HepG2 (cell line): ENCODE results near the gene CD180. TPM values are rescaled to one million over a fixed set of nuclear protein-coding genes. Genes with fewer than 3 reads are reported as not detected.
A peak's percentile ranks its signal among the peaks of the same experiment; 100 is the strongest.

ENCODE experiments used
- AHDC1 ChIP-seq: sonication (generic); formaldehyde crosslinking; IDR thresholded peaks from 2 replicates; pipeline ENCODE4 v1.5.1; 2020; ENCODE audit warnings: mild to moderate bottlenecking, missing genetic modification reagents, borderline replicate concordance
- DR1 ChIP-seq: sonication (generic); formaldehyde crosslinking; IDR thresholded peaks from 2 replicates; pipeline ENCODE4 v1.8.0; 2021; ENCODE audit warnings: mild to moderate bottlenecking, missing genetic modification reagents, inconsistent platforms
- FOXA1 ChIP-seq, 2 experiments: fragments of 450-650 bp in 1 of 2; sonication (generic) in 1 of 2; formaldehyde crosslinking in 1 of 2; IDR thresholded peaks; 2 replicates each; pipeline versions ENCODE4 v1.4.0 to v1.6.1; 2016 to 2020; ENCODE audit warnings: missing genetic modification reagents in 1 of 2
- GFI1 ChIP-seq: sonication (generic); formaldehyde crosslinking; IDR thresholded peaks from 2 replicates; pipeline ENCODE4 v1.5.0; 2020; ENCODE audit warnings: missing genetic modification reagents, mild to moderate bottlenecking, borderline replicate concordance
- HDAC6 ChIP-seq: fragments of 200-600 bp; sonication (generic); IDR thresholded peaks from 2 replicates; pipeline ENCODE4 v1.7.0; 2017; ENCODE audit warnings: mild to moderate bottlenecking, antibody characterized with exemption, low read length, low read depth
- ISX ChIP-seq: sonication (generic); formaldehyde crosslinking; conservative IDR thresholded peaks from 2 replicates; pipeline ENCODE4 v1.5.0; 2020; ENCODE audit warnings: missing genetic modification reagents
- JARID2 ChIP-seq: sonication (generic); formaldehyde crosslinking; IDR thresholded peaks from 2 replicates; pipeline ENCODE4 v1.8.1; 2023; ENCODE audit warnings: missing genetic modification reagents, inconsistent platforms; ENCODE audit not compliant: insufficient replicate concordance
- JUNB ChIP-seq: sonication (generic); formaldehyde crosslinking; IDR thresholded peaks from 2 replicates; pipeline ENCODE4 v1.8.0; 2022; ENCODE audit warnings: missing genetic modification reagents, mild to moderate bottlenecking, borderline replicate concordance
- NCOA1 ChIP-seq: sonication (generic); formaldehyde crosslinking; IDR thresholded peaks from 2 replicates; pipeline ENCODE4 v1.9.0; 2021; ENCODE audit warnings: missing genetic modification reagents
- RBM39 ChIP-seq: fragments of 200-400 bp; formaldehyde crosslinking; IDR thresholded peaks from one replicate; pipeline ENCODE4 v1.6.1; 2018; ENCODE audit warnings: antibody characterized with exemption, mild to moderate bottlenecking, low read depth, low read length; ENCODE audit not compliant: poor library complexity, severe bottlenecking
- REPIN1 ChIP-seq: sonication (generic); formaldehyde crosslinking; IDR thresholded peaks from 2 replicates; pipeline ENCODE4 v1.8.0; 2022; ENCODE audit warnings: missing genetic modification reagents, low read depth, mild to moderate bottlenecking, borderline replicate concordance
- SNAI1 ChIP-seq: sonication (generic); formaldehyde crosslinking; IDR thresholded peaks from 2 replicates; pipeline ENCODE4 v1.5.0; 2020; ENCODE audit warnings: mild to moderate bottlenecking, missing genetic modification reagents, borderline replicate concordance
- ZNF138 ChIP-seq: sonication (generic); formaldehyde crosslinking; IDR thresholded peaks from 2 replicates; pipeline ENCODE4 v1.5.0; 2020; ENCODE audit warnings: mild to moderate bottlenecking, low read depth, missing genetic modification reagents
- ZNF276 ChIP-seq: sonication (generic); formaldehyde crosslinking; IDR thresholded peaks from 2 replicates; pipeline ENCODE4 v1.4.0; 2020; ENCODE audit warnings: mild to moderate bottlenecking, low read depth, missing genetic modification reagents
- ZNF44 ChIP-seq: sonication (generic); formaldehyde crosslinking; IDR thresholded peaks from 2 replicates; pipeline ENCODE4 v1.5.1; 2020; ENCODE audit warnings: mild to moderate bottlenecking, missing genetic modification reagents
- ZNF441 ChIP-seq: sonication (generic); formaldehyde crosslinking; IDR thresholded peaks from 2 replicates; pipeline ENCODE4 v1.7.0; 2021; ENCODE audit warnings: missing genetic modification reagents, borderline replicate concordance
- ZNF747 ChIP-seq: sonication (generic); formaldehyde crosslinking; IDR thresholded peaks from 2 replicates; pipeline ENCODE4 v1.8.1; 2023; ENCODE audit warnings: missing genetic modification reagents, mild to moderate bottlenecking, borderline replicate concordance
- ZNF75D ChIP-seq: sonication (generic); formaldehyde crosslinking; IDR thresholded peaks from 2 replicates; pipeline ENCODE4 v1.8.1; 2023; ENCODE audit warnings: missing genetic modification reagents, mild to moderate bottlenecking, borderline replicate concordance
- ZNF800 ChIP-seq: sonication (generic); formaldehyde crosslinking; IDR thresholded peaks from 2 replicates; pipeline ENCODE4 v1.4.0; 2020; ENCODE audit warnings: missing genetic modification reagents
- polyA plus RNA-seq, 8 experiments: library from polyadenylated mRNA; depleted of rRNA in 3 of 8; stranded (reverse) in 7 of 8; unstranded in 1 of 8; fragments of >200 nt; fragmentation: Illumina TruSeq in 4 of 8; extraction: Trizol in 4 of 8; gene quantifications; 2 replicates each; pipeline versions ENCODE4 v1.2.1 to v1.2.3, GENCODE V29; 2011 to 2016; ENCODE audit warnings: low read depth in 4 of 8, missing spikeins in 1 of 8, mixed read lengths in 1 of 8; ENCODE audit not compliant: insufficient read depth in 1 of 8
- total RNA-seq, 5 experiments: library from RNA; depleted of rRNA; stranded (reverse); fragments of >200 nt; fragmentation: Illumina TruSeq; extraction: Trizol; gene quantifications; 2 replicates each; pipeline ENCODE4 v1.2.3, GENCODE V29; 2016; ENCODE audit warnings: low read depth in 1 of 5

Gene CD180
- total and polyA plus RNA-seq, 2 of the 13 experiments (the other 11 are each of a cell fraction or from before 2014, with no cell fraction given), result not detected

- TF ChIP-seq ZNF800 (CRISPR knock-in tag) (no peak), ZNF747 (no peak), DR1 (no peak), NCOA1 (0 out of 2 replicates have a peak, but pooled peaks have one; percentile 48), HDAC6 (no peak), SNAI1 (CRISPR knock-in tag) (no peak), REPIN1 (CRISPR knock-in tag) (peak; percentile 61; the same call in 1 of the 2 replicates), RBM39 (no peak), ZNF44 (CRISPR knock-in tag) (0 out of 2 replicates have a peak, but pooled peaks have one; percentile 68), JARID2 (CRISPR knock-in tag) (no peak), AHDC1 (peak; percentile 68; the same call in 1 of the 2 replicates), FOXA1 (IDR thresholded peaks at IDR 0.05) (peak; percentile 57; the same call in 1 of the 2 replicates), FOXA1 (CRISPR knock-in tag; IDR thresholded peaks at IDR 0.05) (peak; percentile 82), ISX (CRISPR knock-in tag) (no peak), ZNF276 (CRISPR knock-in tag) (no peak), JUNB (CRISPR knock-in tag) (peak; percentile 59; the same call in 1 of the 2 replicates), ZNF75D (CRISPR knock-in tag) (no peak), ZNF441 (no peak), ZNF138 (CRISPR knock-in tag) (no peak), GFI1 (0 out of 2 replicates have a peak, but pooled peaks have one; percentile 48)
Observed at GRCh38 chr5:67235399-67236110, 39.0 kb upstream of the CD180 start (continued).
